Measurements from ENCODE around the gene OAT. TPM values are rescaled to one million over a fixed set of nuclear protein-coding genes. Genes with fewer than 3 reads are reported as not detected.
A peak's percentile ranks its signal among the peaks of the same experiment; 100 is the strongest.

OAT gene
- total RNA-seq, 1 experiment from 2014 or later = 67.9 TPM

- Histone ChIP-seq H3K9ac (ENCODE audit: extremely low read depth, insufficient read length, low read length) (no peak overlapping the region), H3K27me3 (ENCODE audit: insufficient read depth, low read length) (no peaks in the 10 kb centered on the region), H3K79me1 (ENCODE audit: insufficient read depth, low read depth, low read length, poor library complexity, severe bottlenecking) (no peaks in the 10 kb centered on the region), H3K23me2 (ENCODE audit: insufficient read length, low read depth, low read length, poor library complexity, severe bottlenecking) (peaks cover 4% of the 10 kb centered on the region), H2AK5ac (ENCODE audit: insufficient read length, low read length) (no peak overlapping the region), H3K27ac (ENCODE audit: insufficient read length, low read depth, low read length) (no peak overlapping the region), H3K14ac (ENCODE audit: insufficient read depth, low read length) (peak overlapping the region; percentile 46; the same call in 1 of the 2 replicates), H4K5ac (ENCODE audit: insufficient read length, low read depth, low read length) (no peak overlapping the region), H3K4ac (ENCODE audit: low read depth, low read length) (no peak overlapping the region), H4K91ac (ENCODE audit: insufficient read length, low read depth, low read length) (no peak overlapping the region), H3K23ac (ENCODE audit: insufficient read length, low read depth, low read length) (no peak overlapping the region), H3K18ac (ENCODE audit: insufficient read length, low read depth, low read length) (no peak overlapping the region), H3T11ph (ENCODE audit: low read length) (no peak overlapping the region), H3K4me2 (ENCODE audit: insufficient read depth, insufficient read length, low read length) (peak overlapping the region; percentile 40), H3K56ac (ENCODE audit: insufficient read length, low read depth, low read length) (no peak overlapping the region), H2BK5ac (ENCODE audit: insufficient read length, low read length) (no peak overlapping the region), H4K8ac (replicated peaks; ENCODE audit: insufficient read length, low read depth, low read length) (no peak overlapping the region), H3K79me2 (ENCODE audit: insufficient read depth, low read length) (no peaks in the 10 kb centered on the region), H3K9me3 (ENCODE audit: control insufficient read depth, low read depth, low read length) (no peaks in the 10 kb centered on the region), H3K4me1 (ENCODE audit: insufficient read depth, low read length) (peaks cover 2% of the 10 kb centered on the region; the same call in 1 of the 2 replicates), H2BK15ac (ENCODE audit: low read depth, low read length) (no peak overlapping the region), H2BK12ac (ENCODE audit: insufficient read length, low read depth, low read length) (no peak overlapping the region), H4K20me1 (ENCODE audit: control insufficient read depth, insufficient read depth, insufficient read length) (no peaks in the 10 kb centered on the region), H2AFZ (ENCODE audit: low read length) (peak overlapping the region; percentile 76), H2BK120ac (ENCODE audit: low read depth, low read length, poor library complexity, severe bottlenecking) (no peak overlapping the region), H2BK20ac (ENCODE audit: low read depth, low read length, poor library complexity, severe bottlenecking) (no peak overlapping the region)
- peaks cover 10 to 32% of the 10 kb centered on the region in 2 experiments for H3K4me1 Mint-ChIP-seq
- peak; percentile 97 for TF ChIP-seq CTCF (conservative IDR thresholded peaks at IDR 0.05)
- no CpG with 5 or more reads among the region's 74 CpGs for WGBS (ENCODE audit: extremely low coverage, insufficient read length, low lambda C conversion rate)
- peak; percentile 88 for DNase-seq
- H3K4me3 Mint-ChIP-seq = peak overlapping the region in 1 of 2 experiments; percentile 38; a peak in 3 of 5 replicates
- H3K9me3 Mint-ChIP-seq = no peaks in the 10 kb centered on the region
- peaks cover 16% of the 10 kb centered on the region for H3K27me3 Mint-ChIP-seq (ENCODE audit: low read depth)
- no peak overlapping the region for H3K27ac Mint-ChIP-seq
- no peaks in the 10 kb centered on the region for H3K36me3 Mint-ChIP-seq (ENCODE audit: insufficient read depth in 1 of 3, low read depth in 3 of 3)
Measured at GRCh38 chr10:124388823-124389612, 29.7 kb downstream of the OAT start.
